Measurements from ENCODE around the gene ADIRF.
A peak's percentile ranks its signal among the peaks of the same experiment; 100 is the strongest.
"Not testable (repeated sequence)": the region's sequence is repeated elsewhere in the genome, so short reads cannot be mapped to it uniquely, and the experiment has no call there.

Gene ADIRF

DNA sequence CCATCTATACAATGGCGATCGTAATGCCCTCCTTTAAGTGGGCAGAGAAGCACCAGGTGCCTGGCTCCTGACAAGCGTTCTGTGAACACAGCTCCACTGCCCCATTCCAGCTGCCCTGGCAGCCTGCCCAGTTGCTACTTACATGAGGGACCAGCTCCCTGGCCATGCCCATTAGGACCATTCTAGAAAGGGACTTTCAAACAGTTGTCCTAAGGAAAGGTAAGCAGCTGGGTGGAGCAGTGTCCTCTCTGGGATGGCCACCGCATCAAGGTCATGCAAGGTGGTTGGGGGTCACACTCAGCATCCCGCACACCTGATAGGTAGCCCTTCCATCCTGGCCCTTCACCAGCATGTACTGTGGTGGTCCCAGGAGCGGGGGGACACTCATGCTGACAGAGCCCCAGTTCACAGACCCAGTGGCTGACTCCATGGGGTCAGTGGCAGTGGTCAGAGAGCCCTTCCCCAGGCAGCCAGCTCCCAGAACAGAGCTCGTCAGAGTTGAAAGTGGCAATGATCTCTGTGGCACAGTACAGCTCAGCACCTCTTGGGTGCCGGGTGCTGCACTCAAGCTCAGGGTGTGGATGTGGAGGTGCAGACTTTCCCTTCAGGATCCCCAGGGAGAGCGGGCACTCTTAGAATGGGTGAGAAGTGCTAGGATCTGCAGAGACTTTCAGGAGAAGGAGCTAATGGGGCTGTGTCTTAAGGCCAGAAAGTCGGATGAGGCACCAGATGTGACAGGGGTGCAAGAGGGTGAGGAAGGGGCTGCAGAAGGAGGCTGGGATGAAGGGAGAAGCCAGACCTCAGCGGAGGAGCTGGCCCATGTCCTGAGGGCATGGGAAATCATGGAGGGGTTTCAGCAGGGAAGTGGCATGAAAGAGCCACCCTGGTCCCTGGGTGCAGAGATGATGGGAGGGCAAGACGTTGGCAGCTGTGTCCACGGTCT lies 21.8 kb upstream of the ADIRF start:
- no peak for DNase-seq

DNA sequence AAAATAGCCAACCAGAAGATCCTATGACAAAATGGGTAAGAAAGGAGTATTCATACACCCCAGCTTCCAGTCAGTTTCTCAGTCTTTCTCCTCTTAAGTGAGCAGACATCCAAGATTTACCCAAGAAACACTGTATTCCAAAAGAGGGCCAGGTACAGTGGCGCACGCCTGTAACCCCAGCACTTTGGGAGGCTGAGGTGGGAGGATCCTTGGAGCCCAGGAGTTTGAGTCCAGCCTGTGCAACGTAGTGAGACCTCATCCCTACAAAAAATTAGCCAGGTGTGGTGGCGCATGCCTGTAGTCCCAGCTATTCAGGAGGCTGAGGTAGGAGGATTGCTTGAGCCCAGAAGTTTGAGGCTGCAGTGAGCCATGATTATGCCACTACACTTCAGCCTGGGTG lies 20.5 kb upstream of the ADIRF start:
- not testable (repeated sequence) for DNase-seq

- no peak for DNase-seq
Measured at GRCh38 chr10:86950349-86950748, 17.9 kb upstream of the ADIRF start.

- no peak for DNase-seq
Measured at GRCh38 chr10:86951184-86951761, 17.0 kb upstream of the ADIRF start.

- DNase-seq: no peak
Measured at GRCh38 chr10:86952106-86952505, 16.2 kb upstream of the ADIRF start.

GRCh38 chr10:86952697-86953096 lies 15.6 kb upstream of the ADIRF start:
- DNase-seq: not testable (repeated sequence)

GRCh38 chr10:86953747-86954680 lies 14.3 kb upstream of the ADIRF start:
- DNase-seq: no peak

DNA sequence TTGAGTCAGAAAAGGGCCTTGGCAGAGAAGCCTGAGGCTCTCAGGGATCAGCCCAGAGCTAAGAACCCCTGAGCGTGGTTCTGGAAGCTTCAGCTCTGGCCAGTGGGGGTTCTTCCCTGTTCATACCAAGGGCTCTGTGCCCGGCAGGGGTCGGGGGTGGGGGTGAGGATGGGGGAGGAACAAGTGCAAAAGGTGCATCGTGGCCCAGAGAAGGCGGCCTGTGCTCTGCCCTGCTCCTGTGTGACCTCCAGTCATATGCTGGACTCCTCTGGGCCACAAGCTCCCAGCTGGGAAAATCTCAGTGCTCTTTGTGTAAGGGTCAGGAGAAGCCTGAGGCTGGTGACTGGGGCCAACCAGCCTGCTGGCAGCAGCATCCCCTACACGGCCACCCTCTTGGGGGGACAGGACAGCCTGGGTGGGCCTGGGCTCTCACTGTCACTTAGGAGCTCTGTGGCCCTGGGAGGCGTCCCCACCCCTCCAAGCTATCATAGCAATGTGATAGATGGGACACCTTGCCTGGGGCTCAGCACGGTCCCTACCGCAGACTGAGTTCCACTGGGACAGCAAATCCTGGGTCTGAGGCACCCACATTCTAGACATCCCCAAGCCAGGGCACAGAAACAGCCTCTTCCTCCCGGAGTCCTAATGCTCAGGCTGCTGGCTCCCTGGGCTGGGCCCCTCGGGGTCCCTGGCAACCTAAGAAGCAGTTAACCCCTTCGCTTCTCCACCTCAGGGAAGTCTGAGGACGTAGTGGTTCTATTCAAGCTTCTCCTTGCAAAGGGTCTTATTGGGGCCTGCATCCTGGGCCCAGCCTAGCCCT lies 13.4 kb upstream of the ADIRF start:
- no peak for DNase-seq

- DNase-seq: no peak
Measured at GRCh38 chr10:86955501-86956194, 12.6 kb upstream of the ADIRF start.

- DNase-seq: no peak
Measured at GRCh38 chr10:86956195-86956847, 12.0 kb upstream of the ADIRF start.

- DNase-seq: no peak
Measured at GRCh38 chr10:86956848-86957448, 11.3 kb upstream of the ADIRF start.

DNA sequence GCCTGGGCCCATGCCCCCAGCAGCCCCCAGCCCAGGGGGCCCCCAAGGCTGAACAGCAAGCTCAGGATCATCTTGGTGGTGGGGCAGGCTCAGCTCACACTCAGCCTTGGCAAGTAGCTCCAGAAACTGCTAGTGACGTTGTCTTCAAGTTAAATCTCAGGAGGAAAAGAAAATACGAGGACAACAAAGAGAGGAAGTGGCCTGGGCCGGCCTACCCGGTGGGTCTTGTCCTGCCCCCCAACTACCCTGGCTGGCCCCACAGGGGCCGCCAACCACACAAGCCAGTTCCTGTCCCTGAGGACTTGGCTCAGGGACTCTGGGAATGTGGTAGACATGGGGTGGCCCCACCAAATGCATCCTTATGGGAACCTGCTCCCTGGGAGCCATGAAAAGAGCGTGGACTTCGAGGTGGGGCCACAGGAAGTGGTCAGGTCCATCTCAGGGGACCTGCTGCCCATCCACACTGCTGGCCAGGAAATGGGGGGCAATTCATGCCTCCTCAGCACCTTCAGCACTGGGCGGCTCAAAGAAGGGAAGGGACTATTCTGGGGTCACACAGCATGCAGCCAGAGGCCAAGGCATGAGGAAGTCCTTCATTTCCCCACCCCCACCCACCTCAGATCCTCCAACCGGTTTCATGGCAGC lies 10.7 kb upstream of the ADIRF start, which contains the start of gene MMRN2:
Gene MMRN2, minus strand, starts transcription at position 145 of the 645 bp plus-strand sequence. Its CDS starts 74 bp downstream, at position 71.
- DNase-seq: no peak

DNA sequence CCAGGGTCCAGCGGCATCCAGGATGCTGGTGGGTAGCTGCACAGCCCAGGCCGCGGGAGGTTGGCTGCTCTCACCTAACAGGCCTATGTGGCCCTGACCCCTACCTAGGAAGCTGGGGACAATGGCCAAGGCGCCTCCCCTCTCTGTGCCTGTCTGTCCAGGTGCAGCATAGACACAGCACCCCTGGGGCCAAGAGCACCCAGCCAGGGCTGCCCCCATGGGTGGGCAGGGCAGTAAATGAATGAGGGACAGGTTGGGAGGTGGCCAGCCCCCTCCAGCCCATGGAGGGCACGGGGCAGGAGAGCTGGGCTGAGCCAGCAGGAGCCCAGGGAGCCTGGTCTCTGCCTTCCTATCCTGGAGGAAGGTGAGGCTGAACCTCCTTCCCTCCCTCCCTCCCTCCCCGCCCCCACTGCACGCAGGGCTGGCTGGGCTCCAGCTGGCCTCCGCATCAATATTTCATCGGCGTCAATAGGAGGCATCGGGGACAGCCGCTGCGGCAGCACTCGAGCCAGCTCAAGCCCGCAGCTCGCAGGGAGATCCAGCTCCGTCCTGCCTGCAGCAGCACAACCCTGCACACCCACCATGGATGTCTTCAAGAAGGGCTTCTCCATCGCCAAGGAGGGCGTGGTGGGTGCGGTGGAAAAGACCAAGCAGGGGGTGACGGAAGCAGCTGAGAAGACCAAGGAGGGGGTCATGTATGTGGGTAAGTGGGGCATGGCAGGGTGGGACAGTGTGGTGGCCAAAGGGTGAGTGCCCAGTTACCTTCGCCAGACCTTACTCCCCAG lies 10.0 kb upstream of the ADIRF start, which contains the start of gene SNCG:
Gene SNCG, plus strand, starts transcription at position 484 of the 785 bp plus-strand sequence. Its CDS starts 99 bp downstream, at position 583.
- no peak for DNase-seq

GRCh38 chr10:86958901-86959736 lies 9.2 kb upstream of the ADIRF start:
- no peak for DNase-seq

GRCh38 chr10:86959737-86960002 lies 8.6 kb upstream of the ADIRF start:
- no peak for DNase-seq

GRCh38 chr10:86960003-86960862 lies 8.0 kb upstream of the ADIRF start:
- DNase-seq: peak; percentile 83

- no peak for DNase-seq
Measured at GRCh38 chr10:86960863-86961434, 7.3 kb upstream of the ADIRF start.
